GM23248 (cell line): ENCODE results near the gene FAM241B. TPM values are rescaled to one million over a fixed set of nuclear protein-coding genes. Genes with fewer than 3 reads are reported as not detected.

Experiments
- DNase-seq: peaks from one replicate; pipeline ENCODE4 v3.0.0-alpha.2; 2015
- H2AFZ ChIP-seq: fragments of 200-600 bp; sonication (generic); 2 replicates; pipeline ENCODE4 v1.6.1; 2016; ENCODE audit warnings: antibody characterized with exemption
- H3F3A ChIP-seq: fragments of 200-600 bp; sonication (generic); 2 replicates; pipeline ENCODE4 v1.6.1; 2016; ENCODE audit warnings: mild to moderate bottlenecking, antibody characterized with exemption, mixed run types; ENCODE audit not compliant: insufficient read depth
- H3K27ac ChIP-seq: fragments of 200-600 bp; sonication (generic); 2 replicates; pipeline ENCODE4 v1.5.1; 2016; ENCODE audit warnings: mild to moderate bottlenecking
- H3K27me3 ChIP-seq: fragments of 200-600 bp; sonication (generic); replicated peaks from 2 replicates; pipeline ENCODE4 v1.6.1; 2016; ENCODE audit warnings: mild to moderate bottlenecking; ENCODE audit not compliant: insufficient read depth
- H3K36me3 ChIP-seq: fragments of 200-600 bp; sonication (generic); 2 replicates; pipeline ENCODE4 v1.6.1; 2016; ENCODE audit warnings: low read depth, mild to moderate bottlenecking
- H3K4me1 ChIP-seq: fragments of 200-600 bp; sonication (generic); 2 replicates; pipeline ENCODE4 v1.6.1; 2016; ENCODE audit warnings: mild to moderate bottlenecking; ENCODE audit not compliant: insufficient read depth
- H3K4me2 ChIP-seq: fragments of 200-600 bp; sonication (generic); one replicate; pipeline ENCODE4 v1.6.1; 2016; ENCODE audit warnings: mild to moderate bottlenecking; ENCODE audit not compliant: unreplicated experiment
- H3K4me3 ChIP-seq: fragments of 200-600 bp; sonication (generic); 2 replicates; pipeline ENCODE4 v1.5.1; 2016; ENCODE audit warnings: mild to moderate bottlenecking
- H3K79me2 ChIP-seq: fragments of 200-600 bp; sonication (generic); 2 replicates; pipeline ENCODE4 v1.6.1; 2016; ENCODE audit warnings: mild to moderate bottlenecking; ENCODE audit not compliant: insufficient read depth
- H3K9ac ChIP-seq: fragments of 200-600 bp; sonication (generic); 2 replicates; pipeline ENCODE4 v1.6.1; 2016; ENCODE audit warnings: mild to moderate bottlenecking
- H3K9me2 ChIP-seq: fragments of 200-600 bp; sonication (generic); 2 replicates; pipeline ENCODE4 v1.6.1; 2016; ENCODE audit warnings: mixed run types, mild to moderate bottlenecking, moderate library complexity; ENCODE audit not compliant: insufficient read depth
- H3K9me3 ChIP-seq: fragments of 200-600 bp; sonication (generic); one replicate; pipeline ENCODE4 v1.6.1; 2017; ENCODE audit warnings: low read depth
- H4K20me1 ChIP-seq: fragments of 200-600 bp; sonication (generic); 2 replicates; pipeline ENCODE4 v1.6.0; 2016; ENCODE audit not compliant: insufficient read depth
- EZH2 ChIP-seq: fragments of 200-600 bp; sonication (generic); IDR thresholded peaks from 2 replicates; pipeline ENCODE4 v1.6.1; 2018; ENCODE audit warnings: antibody characterized with exemption, mild to moderate bottlenecking; ENCODE audit not compliant: insufficient read depth, poor library complexity, severe bottlenecking
- EZH2phosphoT487 ChIP-seq: fragments of 200-600 bp; sonication (generic); IDR thresholded peaks from 2 replicates; pipeline ENCODE4 v1.6.1; 2018; ENCODE audit warnings: antibody characterized with exemption, moderate library complexity, mild to moderate bottlenecking, low read depth; ENCODE audit not compliant: insufficient read depth
- in situ Hi-C: fragments of 300-500 bp; cut with MboI; formaldehyde crosslinking; loops from 2 replicates; pipeline ENCODE4 v1.15.0; 2020
- polyA plus RNA-seq: library from polyadenylated mRNA; unstranded; fragments of >200 nt; fragmentation: Nextera tagmentation; extraction: Ambion mirVana; gene quantifications from 2 replicates; pipeline ENCODE4 v1.2.1, GENCODE V29; 2016
- total RNA-seq: library from RNA; depleted of rRNA; stranded (reverse); fragments of >200 nt; shearing (Covaris generic); gene quantifications from 2 replicates; pipeline ENCODE4 v1.2.3, GENCODE V29; 2014; rRNA removed

The FAM241B gene
- total and polyA plus RNA-seq, 2 experiments from 2014 or later = 0.18 TPM; not detected in 1

GRCh38 chr10:69682955-69683474 is 53.0 kb downstream of the FAM241B start:
- H3K9me2 ChIP-seq = no peaks in the 10 kb centered on the region
- no peak overlapping the region for H3K4me2 ChIP-seq
- no peaks in the 10 kb centered on the region for H3K36me3 ChIP-seq
- in situ Hi-C loops = no loop called here
- H3K27me3 ChIP-seq = peaks cover 71% of the 10 kb centered on the region
- no peak for DNase-seq
- H3K4me3 ChIP-seq = no peak overlapping the region
- no peaks in the 10 kb centered on the region for H3K9me3 ChIP-seq
- TF ChIP-seq EZH2phosphoT487 (no peak), EZH2 (no peak)
- no peaks in the 10 kb centered on the region for H4K20me1 ChIP-seq
- no peaks in the 10 kb centered on the region for H3K4me1 ChIP-seq
- H3K27ac ChIP-seq = no peak overlapping the region
- H3K79me2 ChIP-seq = no peaks in the 10 kb centered on the region
- H3F3A ChIP-seq = no peaks in the 10 kb centered on the region
- H3K9ac ChIP-seq = no peak overlapping the region
- no peak overlapping the region for H2AFZ ChIP-seq

Other genes with a start within 250 kb of the FAM241B start
- gene TACR2, start 213.3 kb upstream of the FAM241B start, total RNA-seq = 0.54 TPM in 1 of 2 replicates, not detected in the other
- 0.24 and 0.25 TPM in 2 replicates for gene TACR2, start 213.3 kb upstream of the FAM241B start, polyA plus RNA-seq
- not detected in 2 replicates for gene TSPAN15, start 178.8 kb upstream of the FAM241B start, total RNA-seq
- gene TSPAN15, start 178.8 kb upstream of the FAM241B start, polyA plus RNA-seq = 0.29 and 0.34 TPM in 2 replicates
- gene NEUROG3, start 56.8 kb upstream of the FAM241B start, total RNA-seq = not detected in 2 replicates
- gene NEUROG3, start 56.8 kb upstream of the FAM241B start, polyA plus RNA-seq = not detected in 2 replicates
- 17.2 and 17.3 TPM in 2 replicates for gene COL13A1, start 171.7 kb downstream of the FAM241B start, total RNA-seq
- 12.8 and 15.2 TPM in 2 replicates for gene COL13A1, start 171.7 kb downstream of the FAM241B start, polyA plus RNA-seq